Neural cell (in vitro differentiated cells): ENCODE data around the gene SLC8A3.

ENCODE experiments used
- EP300 ChIP-seq: fragments of 450-650 bp; conservative IDR thresholded peaks from 2 replicates; pipeline ENCODE4 v1.6.1; 2014; ENCODE audit warnings: antibody characterized with exemption, mild to moderate bottlenecking, moderate library complexity; ENCODE audit not compliant: poor library complexity, severe bottlenecking
- MXI1 ChIP-seq: fragments of 450-650 bp; conservative IDR thresholded peaks from 2 replicates; pipeline ENCODE4 v1.6.1; 2014; ENCODE audit warnings: antibody characterized with exemption, mild to moderate bottlenecking; ENCODE audit not compliant: poor library complexity, severe bottlenecking
- POLR2AphosphoS5 ChIP-seq: IDR thresholded peaks from 2 replicates; pipeline ENCODE4 v1.6.1; 2012
- RAD21 ChIP-seq: fragments of 450-650 bp; conservative IDR thresholded peaks from 2 replicates; pipeline ENCODE4 v1.6.1; 2014; ENCODE audit warnings: antibody characterized with exemption, mild to moderate bottlenecking, moderate library complexity
- SMC3 ChIP-seq: fragments of 450-650 bp; conservative IDR thresholded peaks from 2 replicates; pipeline ENCODE4 v1.6.1; 2014; ENCODE audit warnings: antibody characterized with exemption, mild to moderate bottlenecking, moderate library complexity; ENCODE audit not compliant: poor library complexity
- TAF1 ChIP-seq: IDR thresholded peaks from 2 replicates; pipeline ENCODE4 v1.6.1; 2012; ENCODE audit warnings: low read depth
- TF ChIP-seq, protein P1 (sequence below): fragments of 450-650 bp; IDR thresholded peaks from 2 replicates; pipeline ENCODE4 v1.5.1; 2014; ENCODE audit warnings: antibody characterized with exemption, mild to moderate bottlenecking, moderate library complexity; ENCODE audit not compliant: poor library complexity, severe bottlenecking
- TF ChIP-seq, protein P2 (sequence below): IDR thresholded peaks from 2 replicates; pipeline ENCODE4 v1.6.1; 2012; ENCODE audit warnings: borderline replicate concordance

DNA sequence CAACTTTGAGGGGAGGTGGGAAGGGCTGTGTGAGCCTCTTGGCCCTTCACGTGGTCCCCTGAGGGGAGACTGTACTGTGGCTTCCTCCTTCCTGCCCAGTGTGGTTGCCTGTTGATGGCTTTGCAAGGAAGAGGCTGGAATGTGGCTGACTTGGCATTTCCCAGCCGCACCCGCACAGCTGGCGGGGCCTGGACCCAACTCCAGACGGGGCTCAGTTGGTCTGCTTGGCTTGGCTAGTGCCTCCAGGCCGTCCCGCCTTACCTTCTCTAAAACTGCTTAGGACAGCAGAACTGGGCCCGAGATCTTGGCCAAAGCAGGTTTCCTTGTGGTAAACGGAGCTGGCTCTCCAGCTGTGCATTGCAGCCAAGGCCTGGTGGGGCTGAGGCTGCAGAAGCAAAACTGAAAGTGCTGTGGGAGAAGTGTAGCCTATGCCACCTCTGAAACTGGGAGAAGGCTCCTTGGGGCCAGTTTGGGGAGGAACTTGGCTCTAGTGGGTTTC, 170.0 kb downstream of the SLC8A3 start:
- TF ChIP-seq, protein P1, sequence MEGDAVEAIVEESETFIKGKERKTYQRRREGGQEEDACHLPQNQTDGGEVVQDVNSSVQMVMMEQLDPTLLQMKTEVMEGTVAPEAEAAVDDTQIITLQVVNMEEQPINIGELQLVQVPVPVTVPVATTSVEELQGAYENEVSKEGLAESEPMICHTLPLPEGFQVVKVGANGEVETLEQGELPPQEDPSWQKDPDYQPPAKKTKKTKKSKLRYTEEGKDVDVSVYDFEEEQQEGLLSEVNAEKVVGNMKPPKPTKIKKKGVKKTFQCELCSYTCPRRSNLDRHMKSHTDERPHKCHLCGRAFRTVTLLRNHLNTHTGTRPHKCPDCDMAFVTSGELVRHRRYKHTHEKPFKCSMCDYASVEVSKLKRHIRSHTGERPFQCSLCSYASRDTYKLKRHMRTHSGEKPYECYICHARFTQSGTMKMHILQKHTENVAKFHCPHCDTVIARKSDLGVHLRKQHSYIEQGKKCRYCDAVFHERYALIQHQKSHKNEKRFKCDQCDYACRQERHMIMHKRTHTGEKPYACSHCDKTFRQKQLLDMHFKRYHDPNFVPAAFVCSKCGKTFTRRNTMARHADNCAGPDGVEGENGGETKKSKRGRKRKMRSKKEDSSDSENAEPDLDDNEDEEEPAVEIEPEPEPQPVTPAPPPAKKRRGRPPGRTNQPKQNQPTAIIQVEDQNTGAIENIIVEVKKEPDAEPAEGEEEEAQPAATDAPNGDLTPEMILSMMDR, result no peak
- TF ChIP-seq MXI1 (no peak), SMC3 (no peak), POLR2AphosphoS5 (no peak), RAD21 (no peak), TAF1 (no peak), EP300 (no peak)
- TF ChIP-seq, protein P2, sequence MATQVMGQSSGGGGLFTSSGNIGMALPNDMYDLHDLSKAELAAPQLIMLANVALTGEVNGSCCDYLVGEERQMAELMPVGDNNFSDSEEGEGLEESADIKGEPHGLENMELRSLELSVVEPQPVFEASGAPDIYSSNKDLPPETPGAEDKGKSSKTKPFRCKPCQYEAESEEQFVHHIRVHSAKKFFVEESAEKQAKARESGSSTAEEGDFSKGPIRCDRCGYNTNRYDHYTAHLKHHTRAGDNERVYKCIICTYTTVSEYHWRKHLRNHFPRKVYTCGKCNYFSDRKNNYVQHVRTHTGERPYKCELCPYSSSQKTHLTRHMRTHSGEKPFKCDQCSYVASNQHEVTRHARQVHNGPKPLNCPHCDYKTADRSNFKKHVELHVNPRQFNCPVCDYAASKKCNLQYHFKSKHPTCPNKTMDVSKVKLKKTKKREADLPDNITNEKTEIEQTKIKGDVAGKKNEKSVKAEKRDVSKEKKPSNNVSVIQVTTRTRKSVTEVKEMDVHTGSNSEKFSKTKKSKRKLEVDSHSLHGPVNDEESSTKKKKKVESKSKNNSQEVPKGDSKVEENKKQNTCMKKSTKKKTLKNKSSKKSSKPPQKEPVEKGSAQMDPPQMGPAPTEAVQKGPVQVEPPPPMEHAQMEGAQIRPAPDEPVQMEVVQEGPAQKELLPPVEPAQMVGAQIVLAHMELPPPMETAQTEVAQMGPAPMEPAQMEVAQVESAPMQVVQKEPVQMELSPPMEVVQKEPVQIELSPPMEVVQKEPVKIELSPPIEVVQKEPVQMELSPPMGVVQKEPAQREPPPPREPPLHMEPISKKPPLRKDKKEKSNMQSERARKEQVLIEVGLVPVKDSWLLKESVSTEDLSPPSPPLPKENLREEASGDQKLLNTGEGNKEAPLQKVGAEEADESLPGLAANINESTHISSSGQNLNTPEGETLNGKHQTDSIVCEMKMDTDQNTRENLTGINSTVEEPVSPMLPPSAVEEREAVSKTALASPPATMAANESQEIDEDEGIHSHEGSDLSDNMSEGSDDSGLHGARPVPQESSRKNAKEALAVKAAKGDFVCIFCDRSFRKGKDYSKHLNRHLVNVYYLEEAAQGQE, result no peak
